Memory B cell (primary cell): ENCODE results near the gene VEGFB.

ENCODE experiments used
- ATAC-seq: fragments of 150-1000 bp; cut with Tn5 transposase; 2 replicates; pipeline ENCODE4 v1.10.0; 2021; ENCODE audit warnings: low read depth, mild to moderate bottlenecking, moderate library complexity
- DNase-seq, 2 donors: peaks; one replicate each; pipeline ENCODE4 v3.0.0; 2022; ENCODE audit warnings: low spot score in 2 of 2
- H3K27ac Mint-ChIP-seq: one replicate; pipeline ENCODE4 v1.8.0; 2022; ENCODE audit warnings: mild to moderate bottlenecking, moderate library complexity, mixed read lengths
- H3K27me3 Mint-ChIP-seq: one replicate; pipeline ENCODE4 v1.8.0; 2022; ENCODE audit warnings: mixed read lengths
- H3K36me3 Mint-ChIP-seq: one replicate; pipeline ENCODE4 v1.8.0; 2022; ENCODE audit warnings: mild to moderate bottlenecking, mixed read lengths
- H3K4me1 Mint-ChIP-seq: one replicate; pipeline ENCODE4 v1.8.0; 2022; ENCODE audit warnings: mixed read lengths
- H3K4me3 Mint-ChIP-seq: one replicate; pipeline ENCODE4 v1.8.0; 2022; ENCODE audit warnings: mild to moderate bottlenecking, moderate library complexity, mixed read lengths
- H3K9me3 Mint-ChIP-seq: one replicate; pipeline ENCODE4 v1.8.0; 2022; ENCODE audit warnings: mixed read lengths

The VEGFB gene

DNA sequence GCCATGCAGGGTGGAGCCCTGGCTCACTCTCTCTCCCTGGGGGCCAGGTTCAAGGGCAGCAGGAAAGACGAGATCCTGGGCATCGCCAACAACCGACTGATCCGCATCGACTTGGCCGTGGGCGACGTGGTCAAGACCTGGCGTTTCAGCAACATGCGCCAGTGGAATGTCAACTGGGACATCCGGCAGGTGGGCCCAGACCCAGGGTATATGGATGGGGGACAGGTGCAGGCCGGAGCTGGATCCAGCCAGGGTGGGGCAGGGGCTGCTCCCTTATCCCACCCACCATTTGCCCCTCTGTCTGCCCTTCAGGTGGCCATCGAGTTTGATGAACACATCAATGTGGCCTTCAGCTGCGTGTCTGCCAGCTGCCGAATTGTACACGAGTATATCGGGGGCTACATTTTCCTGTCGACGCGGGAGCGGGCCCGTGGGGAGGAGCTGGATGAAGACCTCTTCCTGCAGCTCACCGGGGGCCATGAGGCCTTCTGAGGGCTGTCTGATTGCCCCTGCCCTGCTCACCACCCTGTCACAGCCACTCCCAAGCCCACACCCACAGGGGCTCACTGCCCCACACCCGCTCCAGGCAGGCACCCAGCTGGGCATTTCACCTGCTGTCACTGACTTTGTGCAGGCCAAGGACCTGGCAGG lies 11.3 kb upstream of the VEGFB start:
- H3K27me3 Mint-ChIP-seq = no peaks in the 10 kb centered on the region
- H3K36me3 Mint-ChIP-seq = peaks cover 6% of the 10 kb centered on the region
- DNase-seq = no peak
- no peak overlapping the region for H3K27ac Mint-ChIP-seq
- H3K4me3 Mint-ChIP-seq = no peak overlapping the region
- H3K9me3 Mint-ChIP-seq = no peaks in the 10 kb centered on the region
- peaks cover 22% of the 10 kb centered on the region for H3K4me1 Mint-ChIP-seq
- no peak for ATAC-seq

- H3K27ac Mint-ChIP-seq = no peak overlapping the region
- H3K36me3 Mint-ChIP-seq = peaks cover 2% of the 10 kb centered on the region
- no peaks in the 10 kb centered on the region for H3K9me3 Mint-ChIP-seq
- no peak for ATAC-seq
- H3K27me3 Mint-ChIP-seq = no peaks in the 10 kb centered on the region
- peak overlapping the region; percentile 53 for H3K4me3 Mint-ChIP-seq
- no peak for DNase-seq
- H3K4me1 Mint-ChIP-seq = peaks cover 24% of the 10 kb centered on the region
Measured at GRCh38 chr11:64224151-64224890, 10.1 kb upstream of the VEGFB start.

GRCh38 chr11:64224891-64225607 lies 9.3 kb upstream of the VEGFB start:
- Mint-ChIP-seq H3K27ac (peak overlapping the region; percentile 89), H3K36me3 (peaks cover 2% of the 10 kb centered on the region), H3K4me3 (peak overlapping the region; percentile 94), H3K27me3 (no peaks in the 10 kb centered on the region), H3K4me1 (peaks cover 28% of the 10 kb centered on the region), H3K9me3 (no peaks in the 10 kb centered on the region)
- ATAC-seq (no peak), DNase-seq (peak in 1 of 2 donors; percentile 16)

DNA sequence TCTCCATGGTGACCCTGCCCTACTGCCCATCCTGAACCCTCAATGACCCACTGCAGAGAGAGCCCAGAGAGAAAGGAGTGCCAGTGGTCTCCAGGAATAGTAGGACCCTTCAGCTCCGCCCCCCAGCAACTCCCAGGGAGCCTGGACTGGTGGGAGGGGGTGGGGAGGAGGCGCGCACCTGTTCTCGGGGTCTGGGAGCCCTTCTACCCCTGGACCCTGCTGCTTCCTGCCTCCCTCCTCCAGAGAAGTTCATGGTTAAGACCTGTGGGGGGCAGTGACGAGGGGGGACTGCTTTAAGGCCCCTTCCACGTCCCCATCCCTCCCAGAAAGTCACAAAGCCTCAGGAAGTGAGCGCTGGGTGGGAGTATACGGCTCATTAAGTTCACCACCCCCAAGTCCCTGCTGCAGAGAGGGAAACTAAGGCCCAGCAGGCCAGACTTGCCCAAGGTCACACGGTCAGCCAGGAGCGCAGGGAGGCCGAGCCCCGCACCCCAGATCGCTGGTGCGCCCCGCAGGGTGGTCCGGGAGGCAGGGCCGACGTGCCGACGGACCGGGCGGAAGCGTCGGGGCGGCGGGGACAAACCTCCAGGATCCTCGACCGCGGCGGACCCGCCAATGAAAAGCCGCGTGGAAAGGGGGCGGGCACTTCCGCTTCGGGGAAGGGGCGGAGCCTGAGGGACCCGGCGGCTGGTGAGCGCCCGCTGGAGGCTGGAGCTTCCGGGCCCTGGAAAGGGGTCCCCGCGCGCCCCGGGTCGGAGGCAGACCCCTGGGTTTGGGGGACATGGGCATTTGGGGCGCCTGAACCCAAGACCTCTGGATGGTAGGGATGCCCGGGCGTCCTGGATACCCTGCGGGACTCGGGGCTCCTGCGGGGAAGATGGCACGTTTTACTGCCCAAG lies 8.5 kb upstream of the VEGFB start, which contains the start of the genes NUDT22 and TRPT1:
Gene NUDT22, plus strand, starts transcription at position 667 of the 899 bp plus-strand sequence. CDS start 379 bp downstream, outside the sequence.
Gene TRPT1, minus strand, starts transcription at position 579 of the 899 bp plus-strand sequence. Its CDS starts 326 bp downstream, at position 253.
- H3K4me1 Mint-ChIP-seq = peaks cover 29% of the 10 kb centered on the region
- H3K4me3 Mint-ChIP-seq = peak within 1 kb of the TSS; percentile 94

GRCh38 chr11:64226507-64227051 lies 7.8 kb upstream of the VEGFB start:
- no peaks in the 10 kb centered on the region for H3K27me3 Mint-ChIP-seq
- no peaks in the 10 kb centered on the region for H3K36me3 Mint-ChIP-seq
- peaks cover 33% of the 10 kb centered on the region for H3K4me1 Mint-ChIP-seq
- no peaks in the 10 kb centered on the region for H3K9me3 Mint-ChIP-seq
- peak in 1 of 2 donors; percentile 56 for DNase-seq
- peak; percentile 26 for ATAC-seq
- peak overlapping the region; percentile 89 for H3K27ac Mint-ChIP-seq
- peak overlapping the region; percentile 94 for H3K4me3 Mint-ChIP-seq

More for the DNA sequence above, 8.5 kb upstream of the VEGFB start, which contains the start of the genes NUDT22 and TRPT1:
- peak; percentile 62 for ATAC-seq
- DNase-seq = peak; percentile 86 to 88
- peak within 1 kb of the TSS; percentile 89 for H3K27ac Mint-ChIP-seq
- no peaks in the 10 kb centered on the region for H3K27me3 Mint-ChIP-seq
- H3K9me3 Mint-ChIP-seq = no peaks in the 10 kb centered on the region
- H3K36me3 Mint-ChIP-seq = peaks cover 2% of the 10 kb centered on the region

DNA sequence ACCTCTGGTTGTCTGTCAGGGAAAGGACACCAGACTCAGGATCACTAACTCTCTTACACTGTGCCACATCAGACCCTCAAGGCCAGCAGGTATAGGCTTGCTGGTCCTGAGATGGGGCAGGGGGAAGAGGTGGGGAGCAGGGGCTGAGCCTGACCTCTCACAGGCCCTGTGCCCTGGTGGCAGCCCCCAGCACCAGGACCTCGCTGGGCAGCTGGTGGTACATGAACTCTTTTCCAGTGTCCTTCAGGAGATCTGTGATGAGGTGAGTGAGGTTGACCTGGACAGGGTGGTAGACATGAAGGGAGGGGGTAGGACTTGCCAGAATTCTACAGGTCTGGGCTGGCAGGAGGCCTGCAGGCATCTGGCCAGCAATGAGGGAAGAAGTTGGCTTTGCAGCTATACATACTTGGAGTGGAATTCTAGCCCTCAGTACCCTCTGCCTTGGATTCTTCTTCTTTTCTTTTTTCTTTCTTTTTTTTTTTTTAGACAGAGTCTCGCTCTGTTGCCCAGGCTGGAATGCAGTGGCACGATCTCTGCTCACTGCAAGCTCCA lies 6.9 kb upstream of the VEGFB start:
- Mint-ChIP-seq H3K9me3 (no peaks in the 10 kb centered on the region), H3K27me3 (no peaks in the 10 kb centered on the region), H3K36me3 (no peaks in the 10 kb centered on the region), H3K27ac (peak overlapping the region; percentile 89), H3K4me1 (peaks cover 37% of the 10 kb centered on the region), H3K4me3 (peak overlapping the region; percentile 94)
- no peak for DNase-seq
- ATAC-seq = no peak

DNA sequence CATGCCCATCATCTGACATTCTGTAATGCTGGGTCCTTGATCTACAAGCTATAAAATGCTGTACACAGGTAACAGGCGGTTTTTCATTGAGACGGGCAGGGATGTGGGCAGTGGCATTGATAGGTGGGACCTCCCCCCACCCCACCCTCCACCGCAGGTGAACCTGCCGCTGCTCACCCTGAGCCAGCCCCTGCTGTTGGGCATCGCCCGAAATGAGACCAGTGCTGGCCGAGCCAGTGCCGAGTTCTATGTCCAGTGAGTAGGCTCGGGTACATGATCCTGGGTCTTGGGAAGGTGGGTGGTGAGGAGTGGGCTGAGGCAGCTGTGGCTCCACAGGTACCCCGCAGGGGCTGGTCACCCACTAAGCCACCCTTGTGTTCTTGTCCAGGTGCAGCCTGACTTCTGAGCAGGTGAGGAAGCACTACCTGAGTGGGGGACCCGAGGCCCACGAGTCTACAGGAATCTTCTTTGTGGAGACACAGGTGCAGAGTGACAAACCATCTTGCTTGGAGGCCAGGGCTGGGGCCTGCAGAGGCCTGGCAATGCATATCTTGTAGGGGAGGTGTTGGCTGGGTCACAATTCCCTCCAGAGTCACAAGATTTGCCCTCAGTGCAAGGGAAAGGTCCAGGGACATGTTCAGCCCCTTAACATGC lies 5.2 kb upstream of the VEGFB start:
- H3K4me1 Mint-ChIP-seq = peaks cover 40% of the 10 kb centered on the region
- H3K9me3 Mint-ChIP-seq = no peaks in the 10 kb centered on the region
- ATAC-seq (no peak), DNase-seq (no peak)
- peak overlapping the region; percentile 93 for H3K4me3 Mint-ChIP-seq
- no peaks in the 10 kb centered on the region for H3K36me3 Mint-ChIP-seq
- H3K27me3 Mint-ChIP-seq = no peaks in the 10 kb centered on the region
- peak overlapping the region; percentile 96 for H3K27ac Mint-ChIP-seq

GRCh38 chr11:64229744-64230170 lies 4.6 kb upstream of the VEGFB start:
- ATAC-seq (no peak), DNase-seq (no peak)
- H3K4me3 Mint-ChIP-seq = peak overlapping the region; percentile 93
- H3K9me3 Mint-ChIP-seq = no peaks in the 10 kb centered on the region
- H3K4me1 Mint-ChIP-seq = peaks cover 39% of the 10 kb centered on the region
- no peaks in the 10 kb centered on the region for H3K36me3 Mint-ChIP-seq
- H3K27ac Mint-ChIP-seq = peak overlapping the region; percentile 96
- H3K27me3 Mint-ChIP-seq = no peaks in the 10 kb centered on the region

- no peaks in the 10 kb centered on the region for H3K36me3 Mint-ChIP-seq
- H3K27ac Mint-ChIP-seq = peak within 1 kb of the TSS; percentile 96
- H3K4me3 Mint-ChIP-seq = peak within 1 kb of the TSS; percentile 93
- no peaks in the 10 kb centered on the region for H3K27me3 Mint-ChIP-seq
- peaks cover 35% of the 10 kb centered on the region for H3K4me1 Mint-ChIP-seq
- ATAC-seq (peak; percentile 52), DNase-seq (peak; percentile 86 to 89)
- H3K9me3 Mint-ChIP-seq = no peaks in the 10 kb centered on the region
Measured at GRCh38 chr11:64230171-64230984, 4.0 kb upstream of the VEGFB start, which contains the start of gene DNAJC4. Gene DNAJC4, plus strand, starts transcription at chr11:64230548. Its CDS starts 307 bp downstream, at chr11:64230855.

DNA sequence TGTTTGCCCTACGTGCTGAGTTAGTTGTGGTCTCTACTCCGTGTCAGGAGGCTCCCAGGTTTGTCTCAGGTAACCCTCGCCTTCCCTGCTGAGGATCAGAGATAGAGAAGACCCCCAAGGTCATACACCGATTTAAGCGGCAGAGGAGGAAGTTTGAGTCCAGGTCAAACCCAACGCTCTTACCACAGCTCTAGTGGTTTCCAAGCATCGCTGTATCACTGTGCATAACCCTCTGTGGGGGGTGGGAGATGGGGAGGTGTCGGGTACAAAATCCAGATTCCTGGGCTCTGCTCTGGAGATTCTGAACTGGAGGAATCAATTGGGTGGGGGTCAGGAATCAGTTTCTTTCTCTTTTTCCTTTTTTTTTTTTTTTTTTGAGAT lies 3.4 kb upstream of the VEGFB start:
- peaks cover 37% of the 10 kb centered on the region for H3K4me1 Mint-ChIP-seq

DNA sequence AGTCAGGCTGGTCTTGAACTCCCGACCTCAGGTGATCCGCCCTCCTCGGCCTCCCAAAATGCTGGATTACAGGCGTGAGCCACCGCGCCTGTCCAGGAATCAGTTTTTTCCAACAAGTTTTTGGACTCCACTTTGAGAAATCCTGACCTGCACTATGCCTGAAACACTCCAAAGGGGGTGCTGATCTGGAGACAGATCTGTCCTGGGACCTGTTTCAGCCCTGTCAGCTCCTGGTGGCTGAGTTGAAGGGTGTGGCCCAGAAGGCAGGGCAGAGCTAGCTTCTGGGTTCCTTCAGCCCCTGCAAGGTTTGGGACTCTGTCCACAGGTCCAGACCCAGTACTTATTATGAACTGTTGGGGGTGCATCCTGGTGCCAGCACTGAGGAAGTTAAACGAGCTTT lies 2.8 kb upstream of the VEGFB start:
- ATAC-seq = no peak
- H3K4me1 Mint-ChIP-seq = peaks cover 37% of the 10 kb centered on the region
- H3K27ac Mint-ChIP-seq = peak overlapping the region; percentile 19

More for the DNA sequence above, 3.4 kb upstream of the VEGFB start:
- H3K9me3 Mint-ChIP-seq = no peaks in the 10 kb centered on the region
- peak overlapping the region; percentile 96 for H3K27ac Mint-ChIP-seq
- DNase-seq = no peak
- ATAC-seq = no peak
- no peaks in the 10 kb centered on the region for H3K36me3 Mint-ChIP-seq
- H3K27me3 Mint-ChIP-seq = no peaks in the 10 kb centered on the region
- peak overlapping the region; percentile 93 for H3K4me3 Mint-ChIP-seq

More for the DNA sequence above, 2.8 kb upstream of the VEGFB start:
- no peaks in the 10 kb centered on the region for H3K9me3 Mint-ChIP-seq
- DNase-seq = no peak
- H3K36me3 Mint-ChIP-seq = no peaks in the 10 kb centered on the region
- H3K4me3 Mint-ChIP-seq = peak overlapping the region; percentile 93
- no peaks in the 10 kb centered on the region for H3K27me3 Mint-ChIP-seq
